Endothelial cell of umbilical vein (primary cell): ENCODE data around the gene GSK3A. TPM values are rescaled to one million over a fixed set of nuclear protein-coding genes. Genes with fewer than 3 reads are reported as not detected.

Experiments
- BruUV-seq: library from RNA; stranded (reverse); fragments of 400-500 nt; replicated peaks from 2 replicates; lab custom pipeline; 2021; lab: Mats Ljungman, UMichigan
- CTCF ChIA-PET: fragments of 300-600, 350-600 bp; sonication (Branson Sonifier 250); formaldehyde crosslinking; loops from one replicate; lab custom pipeline; 2021; ENCODE audit warnings: antibody characterized with exemption, inconsistent platforms; lab: Charles Lee
- POLR2A ChIA-PET: fragments of 300-600, 350-600 bp; sonication (Branson Sonifier 250); formaldehyde crosslinking; loops from one replicate; lab custom pipeline; 2021; ENCODE audit warnings: antibody characterized with exemption, inconsistent platforms; lab: Charles Lee
- DNase-seq: peaks from one replicate; pipeline ENCODE4 v3.0.0-alpha.2; 2011; ENCODE audit warnings: low read depth, low spot score
- FAIRE-seq: peaks from 2 replicates; lab custom pipeline; 2011; peaks lifted over from hg19 to GRCh38; lab: Jason Lieb, UNC
- H2AFZ ChIP-seq: 2 replicates; pipeline ENCODE4 v1.6.0; 2012; ENCODE audit warnings: low read depth, low read length, control low read depth, inconsistent platforms
- H3K27ac ChIP-seq: 2 replicates; pipeline ENCODE4 v1.5.1; 2011; ENCODE audit warnings: low read depth, mild to moderate bottlenecking, control low read depth, low read length, moderate library complexity; ENCODE audit not compliant: insufficient read depth
- H3K27me3 ChIP-seq, 2 experiments: 2 replicates each; pipeline versions ENCODE4 v1.6.0 to v1.6.1; 2011; ENCODE audit warnings: low read length in 2 of 2, mixed read lengths in 1 of 2; ENCODE audit not compliant: control insufficient read depth in 2 of 2, insufficient read depth in 2 of 2
- H3K36me3 ChIP-seq, 2 experiments: 2 replicates in 1 of 2; 3 replicates in 1 of 2; pipeline ENCODE4 v1.5.1; 2011; ENCODE audit warnings: low read length in 2 of 2, mild to moderate bottlenecking in 1 of 2, moderate library complexity in 1 of 2; ENCODE audit not compliant: control insufficient read depth in 2 of 2, insufficient read depth in 2 of 2; ENCODE audit errors: extremely low read depth in 1 of 2
- H3K4me1 ChIP-seq: 3 replicates; pipeline ENCODE4 v1.5.1; 2011; ENCODE audit warnings: mild to moderate bottlenecking, low read length; ENCODE audit not compliant: control insufficient read depth, insufficient read depth; ENCODE audit errors: extremely low read depth
- H3K4me2 ChIP-seq: 2 replicates; pipeline ENCODE4 v1.6.1; 2011; ENCODE audit warnings: low read length, control low read depth, mixed read lengths; ENCODE audit not compliant: insufficient read depth
- H3K4me3 ChIP-seq, 3 experiments: fragments of 200-600 bp in 1 of 3; sonication (generic), shearing (Covaris generic) in 1 of 3; replicated peaks in 1 of 3; 2 replicates each; pipeline ENCODE4 v1.5.1; 2011 to 2016; ENCODE audit warnings: control low read depth in 3 of 3, low read length in 3 of 3, mild to moderate bottlenecking in 2 of 3, inconsistent platforms in 1 of 3, low read depth in 1 of 3, moderate library complexity in 1 of 3; ENCODE audit not compliant: insufficient read depth in 1 of 3
- H3K79me2 ChIP-seq: 2 replicates; pipeline ENCODE4 v1.6.0; 2012; ENCODE audit warnings: low read length, inconsistent platforms; ENCODE audit not compliant: control insufficient read depth, insufficient read depth
- H3K9ac ChIP-seq: replicated peaks from 2 replicates; pipeline ENCODE3; 2011; ENCODE audit warnings: low read length, control low read depth; ENCODE audit not compliant: insufficient read depth; ENCODE audit errors: extremely low read depth
- H3K9me1 ChIP-seq: replicated peaks from 3 replicates; pipeline ENCODE4 v1.6.0; 2011; ENCODE audit warnings: mild to moderate bottlenecking, low read length; ENCODE audit not compliant: control insufficient read depth, insufficient read depth; ENCODE audit errors: extremely low read depth
- H3K9me3 ChIP-seq: replicated peaks from 2 replicates; pipeline ENCODE4 v1.5.1; 2012; ENCODE audit warnings: low read length, inconsistent platforms; ENCODE audit not compliant: control insufficient read depth, insufficient read depth
- H4K20me1 ChIP-seq: replicated peaks from 2 replicates; pipeline ENCODE3; 2011; ENCODE audit warnings: mild to moderate bottlenecking, low read length; ENCODE audit not compliant: control insufficient read depth, insufficient read depth; ENCODE audit errors: extremely low read depth
- CTCF ChIP-seq, 2 donors: IDR thresholded peaks; 1 replicate in 1 of 2; 2 replicates in 1 of 2; pipeline ENCODE4 v1.5.1; 2011; ENCODE audit warnings: low read length in 2 of 2, mild to moderate bottlenecking in 2 of 2, moderate library complexity in 2 of 2, control low read depth in 1 of 2, inconsistent platforms in 1 of 2, low read depth in 1 of 2; ENCODE audit not compliant: insufficient read depth in 1 of 2; ENCODE audit errors: extremely low read depth in 1 of 2
- EZH2 ChIP-seq: IDR thresholded peaks from 2 replicates; pipeline ENCODE4 v1.6.1; 2012; ENCODE audit warnings: borderline replicate concordance, low read depth, mild to moderate bottlenecking, moderate library complexity, low read length, inconsistent platforms; ENCODE audit not compliant: severe bottlenecking
- FOS ChIP-seq: IDR thresholded peaks from 2 replicates; pipeline ENCODE4 v1.6.1; 2011; ENCODE audit warnings: mild to moderate bottlenecking, low read length, moderate library complexity, borderline replicate concordance; ENCODE audit not compliant: insufficient read depth
- GATA2 ChIP-seq: IDR thresholded peaks from 2 replicates; pipeline ENCODE4 v1.7.0; 2011; ENCODE audit warnings: low read depth, mild to moderate bottlenecking, moderate library complexity, mixed read lengths, low read length; ENCODE audit not compliant: insufficient read length, insufficient read depth
- JUN ChIP-seq: IDR thresholded peaks from 2 replicates; pipeline ENCODE4 v1.6.1; 2011; ENCODE audit warnings: borderline replicate concordance, low read depth; ENCODE audit not compliant: insufficient read length, insufficient read depth
- MAX ChIP-seq: IDR thresholded peaks from 2 replicates; pipeline ENCODE4 v1.6.1; 2011; ENCODE audit not compliant: insufficient read depth, insufficient read length
- MYC ChIP-seq: IDR thresholded peaks from one replicate; pipeline ENCODE4 v1.6.1; 2011; ENCODE audit warnings: mild to moderate bottlenecking, low read depth, low read length
- POLR2A ChIP-seq: IDR thresholded peaks from 2 replicates; pipeline ENCODE4 v1.6.1; 2012; ENCODE audit warnings: low read depth, mild to moderate bottlenecking, control low read depth, low read length
- POLR2AphosphoS5 ChIP-seq: IDR thresholded peaks from 2 replicates; pipeline ENCODE4 v1.6.1; 2012; ENCODE audit warnings: low read depth, mild to moderate bottlenecking, control low read depth, low read length, moderate library complexity; ENCODE audit not compliant: insufficient read depth
- dilution Hi-C: fragments of 300-500 bp; cut with MboI; formaldehyde crosslinking; loops from one replicate; pipeline ENCODE4 v1.15.0; 2019; ENCODE audit warnings: low sequenced_read_pairs; ENCODE audit not compliant: extremely low pct_ligation_motif_present
- intact Hi-C: fragments of 100-400 bp; cut with micrococcal nuclease; formaldehyde crosslinking; loops from one replicate; pipeline ENCODE4 v1.10.0; 2022
- polyA plus RNA-seq, 4 experiments: library from polyadenylated mRNA; depleted of rRNA in 3 of 4; stranded (reverse) in 3 of 4; unstranded in 1 of 4; fragments of >200 nt; gene quantifications; 2 replicates each; pipeline versions ENCODE4 v1.2.1 to v1.2.3, GENCODE V29; 2011 to 2012; ENCODE audit warnings: missing spikeins in 1 of 4
- total RNA-seq: library from RNA; stranded (reverse); gene quantifications from 2 replicates; pipeline ENCODE4 v1.2.3, GENCODE V29; 2021

The GSK3A gene
- total and polyA plus RNA-seq, 2 donors (not counting 3 experiments of a cell fraction or from before 2014, with no cell fraction given) = 49.5 to 73.7 TPM

- Histone ChIP-seq H3K36me3 (peaks cover 23 to 56% of the 10 kb centered on the region in 2 experiments), H3K9me1 (no peaks in the 10 kb centered on the region), H3K79me2 (peaks cover 24% of the 10 kb centered on the region), H3K27me3 (no peaks in the 10 kb centered on the region), H3K4me3 (no peak overlapping the region), H3K27ac (no peak overlapping the region), H3K9me3 (no peaks in the 10 kb centered on the region), H3K9ac (no peak overlapping the region), H4K20me1 (no peaks in the 10 kb centered on the region), H2AFZ (no peak overlapping the region), H3K4me2 (no peak overlapping the region), H3K4me1 (no peaks in the 10 kb centered on the region)
- ChIA-PET POLR2A (interaction anchor here (0.7 kb wide), 1 partner anchor 83 kb away, joined by 3 read pairs; no protein-coding TSS in a partner anchor), CTCF (interaction anchor here (0.7 to 1.4 kb wide), 3 partner anchors 11 to 50 kb away, joined by 3 read pairs; no protein-coding TSS in a partner anchor)
- DNase-seq (no peak), FAIRE-seq (no peak)
- BruUV-seq = no TSS peak
- intact Hi-C loops (no loop called here), dilution Hi-C loops (no loop called here)
- TF ChIP-seq FOS (no peak), POLR2AphosphoS5 (no peak), MYC (no peak), GATA2 (no peak), POLR2A (no peak), JUN (no peak), CTCF (IDR thresholded peaks at IDR 0.05; ENCODE audit: extremely low read depth in 1 of 2, insufficient read depth in 1 of 2, low read depth in 1 of 2, low read length in 2 of 2) (no peak), EZH2 (no peak), MAX (no peak)
Measured at GRCh38 chr19:42229301-42229854, 13.0 kb downstream of the GSK3A start.
